Measurements from ENCODE around the gene ZBTB17.

The ZBTB17 gene

DNA sequence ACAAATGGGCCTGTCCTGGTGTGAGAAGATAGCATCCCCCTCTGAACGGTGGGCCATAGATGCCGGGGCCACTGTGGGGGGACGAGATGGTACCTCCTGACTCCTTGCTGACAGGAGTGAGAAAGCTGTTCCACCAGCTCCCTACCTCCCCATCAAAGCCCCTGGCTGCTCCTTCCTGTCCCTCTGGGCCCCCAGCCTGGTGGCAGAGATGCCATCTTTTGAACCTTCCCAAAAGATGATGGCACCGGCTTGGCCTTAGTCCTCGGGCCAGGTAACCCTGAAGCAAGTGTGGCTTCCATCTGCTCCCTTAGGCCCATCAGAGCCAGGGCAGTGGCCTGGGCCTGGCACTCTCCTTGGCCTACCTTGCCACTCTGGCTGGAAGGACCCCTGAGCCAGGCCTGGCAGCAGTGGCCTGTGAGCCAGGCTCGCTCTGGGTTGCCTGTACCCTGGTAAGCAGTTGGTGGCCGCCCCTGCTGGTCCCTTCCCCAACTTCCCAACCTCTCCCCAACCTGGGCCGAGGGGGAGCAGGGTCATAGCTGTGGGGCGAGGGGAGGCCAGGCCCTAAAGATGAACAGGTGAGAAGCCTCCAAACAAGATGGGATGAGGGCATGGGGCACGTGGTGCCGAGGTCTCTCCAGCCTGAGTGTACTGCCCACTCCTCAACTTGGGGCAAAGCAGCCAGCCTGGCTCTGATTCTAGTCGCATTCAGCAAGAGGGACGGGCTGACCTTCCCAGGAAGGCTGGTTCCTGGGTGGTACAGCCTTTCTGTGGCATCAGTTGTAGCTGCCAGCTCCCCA is 34.7 kb downstream of the ZBTB17 start:
- no peak for FAIRE-seq
- DNase-seq (ENCODE audit: insufficient read length, low spot score) = no peak
- no peak for TF ChIP-seq POLR2A (IDR thresholded peaks at IDR 0.05; ENCODE audit: low read depth, low read length)

DNA sequence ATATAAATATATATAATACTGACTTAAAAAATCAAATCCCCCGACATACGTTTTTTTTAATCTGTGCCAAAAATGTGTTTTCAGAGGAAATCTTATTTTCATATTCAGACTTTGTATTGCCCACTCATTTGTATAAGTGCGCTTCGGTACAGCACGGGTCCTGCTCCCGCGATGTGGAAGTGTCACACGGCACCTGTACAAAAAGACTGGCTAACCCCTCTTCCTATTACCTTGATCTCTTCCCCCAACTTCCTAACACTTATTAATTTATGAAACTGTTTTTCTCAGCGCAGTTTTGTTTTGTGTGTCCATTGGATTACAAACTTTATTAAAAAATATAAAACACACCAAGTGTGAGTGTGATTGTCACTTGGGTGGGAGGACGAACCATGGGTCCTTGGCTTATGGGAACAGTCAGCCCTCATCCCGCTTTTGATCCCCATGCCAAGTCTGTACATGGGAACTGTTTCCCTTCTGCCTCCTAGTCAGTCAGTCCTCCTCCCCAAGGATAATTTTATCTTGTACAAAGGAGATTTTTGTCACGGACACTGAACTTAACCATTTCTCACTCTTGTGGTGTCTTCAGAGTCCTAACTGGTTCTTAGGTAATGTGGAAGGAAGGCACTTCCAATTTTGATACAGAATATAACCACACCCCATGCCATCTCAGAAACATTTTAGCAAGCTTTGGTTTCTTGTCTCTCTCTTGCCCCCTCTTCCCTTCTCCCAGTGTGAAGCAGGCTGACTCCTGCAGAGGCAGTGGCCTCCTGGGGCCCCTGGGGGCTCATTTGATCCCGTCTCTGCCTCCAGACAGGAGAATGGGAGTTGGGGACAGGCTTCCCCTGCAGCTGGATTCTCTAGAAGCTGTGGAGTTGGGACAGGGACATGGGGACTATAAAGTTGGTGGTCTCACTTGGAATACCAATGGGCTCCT is 35.5 kb downstream of the ZBTB17 start:
- FAIRE-seq (no peak), DNase-seq (ENCODE audit: insufficient read length, low spot score) (no peak)
- no peak for TF ChIP-seq POLR2A (IDR thresholded peaks at IDR 0.05; ENCODE audit: low read depth, low read length)

DNA sequence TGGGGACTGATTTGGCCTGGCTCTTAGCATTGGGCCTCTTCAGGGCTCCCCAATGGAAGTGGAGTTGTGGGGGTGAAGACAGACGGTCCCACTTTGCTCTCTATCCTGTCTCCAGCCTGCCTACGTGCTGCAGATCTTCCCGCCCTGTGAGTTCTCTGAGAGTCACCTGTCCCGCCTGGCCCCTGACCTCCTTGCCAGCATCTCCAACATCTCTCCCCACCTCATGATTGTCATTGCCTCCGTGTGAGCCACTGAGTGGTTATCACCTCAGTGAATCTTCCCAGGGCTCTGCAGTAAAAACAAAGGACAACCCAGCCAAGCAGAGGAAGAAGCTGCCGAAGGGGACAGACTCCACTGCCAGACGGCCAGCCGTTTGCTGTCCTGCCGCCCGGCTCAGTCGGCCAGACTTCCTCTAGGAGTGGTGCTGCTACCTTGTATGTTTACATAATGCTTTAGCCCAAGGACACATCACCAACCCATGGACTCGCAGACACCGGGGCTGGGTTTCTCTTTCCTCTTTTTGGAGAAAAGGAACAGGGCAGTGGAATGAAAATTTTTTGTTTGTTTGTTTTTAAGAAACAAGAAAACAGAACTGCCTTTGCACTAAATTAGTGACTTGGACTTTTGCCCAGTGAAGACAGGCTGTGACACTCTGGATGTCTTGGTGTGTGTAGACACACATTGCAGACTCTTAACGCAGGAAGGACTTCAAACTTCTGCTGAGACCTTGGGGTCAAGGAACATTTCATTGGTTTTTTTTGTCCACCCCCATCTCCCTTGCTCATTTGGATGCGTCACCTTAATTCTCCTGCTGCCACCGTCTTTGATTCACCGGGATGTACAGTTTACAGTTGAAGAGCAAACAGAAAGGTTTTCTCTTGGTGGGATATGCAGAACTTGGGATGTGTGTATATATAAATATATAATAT is 36.5 kb downstream of the ZBTB17 start:
- FAIRE-seq (no peak), DNase-seq (ENCODE audit: insufficient read length, low spot score) (no peak)
- TF ChIP-seq POLR2A (IDR thresholded peaks at IDR 0.05; ENCODE audit: low read depth, low read length) = no peak

DNA sequence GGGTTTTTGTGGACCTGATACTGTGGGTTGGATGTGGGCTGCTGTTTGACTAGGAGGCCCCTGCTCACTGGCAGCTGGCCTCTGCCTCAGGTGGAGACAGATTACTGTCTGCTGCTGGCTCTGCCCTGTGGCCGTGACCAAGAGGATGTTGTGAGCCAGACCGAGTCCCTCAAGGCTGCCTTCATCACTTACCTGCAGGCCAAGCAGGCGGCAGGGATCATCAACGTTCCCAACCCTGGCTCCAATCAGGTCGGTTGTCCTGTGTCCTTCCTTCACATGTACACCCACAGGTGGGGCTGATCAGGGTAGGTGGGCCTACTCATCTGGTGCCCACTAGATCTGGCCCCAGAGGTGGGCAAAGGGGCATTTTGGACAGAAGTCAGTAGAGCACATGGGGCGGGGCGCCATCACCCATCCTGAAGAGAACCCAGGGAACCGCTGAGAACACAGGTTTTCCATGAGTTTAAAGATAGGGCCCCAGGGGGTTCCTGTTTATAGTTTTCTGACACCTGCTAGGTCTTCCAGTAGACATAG is 37.2 kb downstream of the ZBTB17 start:
- no peak for DNase-seq (ENCODE audit: insufficient read length, low spot score)
- FAIRE-seq = no peak
- no peak for TF ChIP-seq POLR2A (IDR thresholded peaks at IDR 0.05; ENCODE audit: low read depth, low read length)

DNA sequence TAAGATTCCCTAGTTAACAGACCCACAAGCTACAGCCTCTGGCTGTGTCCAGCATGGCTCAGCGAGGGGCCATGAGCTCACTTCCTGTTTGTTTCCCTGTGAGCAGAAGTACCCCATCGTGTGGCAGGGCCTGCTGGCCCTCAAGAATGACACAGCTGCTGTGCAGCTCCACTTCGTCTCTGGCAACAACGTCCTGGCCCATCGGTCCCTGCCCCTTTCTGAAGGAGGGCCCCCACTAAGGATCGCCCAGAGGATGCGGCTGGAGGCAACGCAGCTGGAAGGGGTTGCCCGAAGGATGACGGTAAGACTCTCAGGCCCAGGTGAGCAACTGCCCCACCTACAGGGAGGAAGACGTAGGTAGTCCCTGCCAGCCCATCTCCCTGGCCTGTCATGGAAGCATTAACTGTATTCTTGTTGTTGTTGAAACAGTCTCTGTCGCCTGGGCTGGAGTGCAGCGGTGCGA is 38.2 kb downstream of the ZBTB17 start:
- DNase-seq (ENCODE audit: insufficient read length, low spot score) (peak; percentile 38), FAIRE-seq (no peak)
- no peak for TF ChIP-seq POLR2A (IDR thresholded peaks at IDR 0.05; ENCODE audit: low read depth, low read length)

DNA sequence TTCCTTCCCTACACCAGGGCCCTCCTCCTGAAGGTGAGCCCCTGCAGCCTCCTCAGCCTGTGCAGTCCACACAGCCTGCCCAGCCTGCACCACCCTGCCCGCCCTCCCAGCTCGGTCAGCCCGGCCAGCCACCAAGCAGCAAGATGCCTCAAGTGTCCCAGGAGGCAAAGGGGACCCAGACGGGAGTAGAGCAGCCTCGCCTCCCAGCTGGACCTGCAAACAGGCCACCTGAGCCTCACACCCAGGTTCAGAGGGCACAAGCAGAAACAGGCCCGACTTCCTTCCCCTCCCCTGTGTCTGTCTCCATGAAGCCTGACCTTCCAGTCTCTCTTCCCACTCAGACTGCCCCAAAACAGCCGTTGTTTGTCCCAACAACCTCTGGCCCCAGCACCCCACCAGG is 38.8 kb downstream of the ZBTB17 start:
- DNase-seq (ENCODE audit: insufficient read length, low spot score) = no peak
- no peak for FAIRE-seq
- no peak for TF ChIP-seq POLR2A (IDR thresholded peaks at IDR 0.05; ENCODE audit: low read depth, low read length)

DNA sequence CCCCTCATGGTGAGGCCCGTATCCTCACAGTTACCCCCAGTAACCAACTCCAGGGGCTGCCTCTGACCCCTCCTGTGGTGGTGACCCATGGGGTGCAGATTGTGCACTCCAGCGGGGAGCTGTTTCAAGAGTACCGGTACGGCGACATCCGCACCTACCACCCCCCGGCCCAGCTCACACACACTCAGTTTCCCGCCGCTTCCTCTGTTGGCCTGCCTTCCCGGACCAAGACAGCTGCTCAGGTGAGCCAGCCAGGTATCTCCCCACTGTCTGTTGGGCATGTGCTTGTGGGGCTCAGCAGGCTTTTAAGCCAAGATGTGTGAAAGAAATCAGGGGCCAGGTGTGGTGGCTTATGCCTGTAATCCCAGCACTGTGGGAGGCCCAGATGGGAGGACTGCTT is 39.9 kb downstream of the ZBTB17 start:
- FAIRE-seq (no peak), DNase-seq (ENCODE audit: insufficient read length, low spot score) (no peak)
- no peak for TF ChIP-seq POLR2A (IDR thresholded peaks at IDR 0.05; ENCODE audit: low read depth, low read length)

DNA sequence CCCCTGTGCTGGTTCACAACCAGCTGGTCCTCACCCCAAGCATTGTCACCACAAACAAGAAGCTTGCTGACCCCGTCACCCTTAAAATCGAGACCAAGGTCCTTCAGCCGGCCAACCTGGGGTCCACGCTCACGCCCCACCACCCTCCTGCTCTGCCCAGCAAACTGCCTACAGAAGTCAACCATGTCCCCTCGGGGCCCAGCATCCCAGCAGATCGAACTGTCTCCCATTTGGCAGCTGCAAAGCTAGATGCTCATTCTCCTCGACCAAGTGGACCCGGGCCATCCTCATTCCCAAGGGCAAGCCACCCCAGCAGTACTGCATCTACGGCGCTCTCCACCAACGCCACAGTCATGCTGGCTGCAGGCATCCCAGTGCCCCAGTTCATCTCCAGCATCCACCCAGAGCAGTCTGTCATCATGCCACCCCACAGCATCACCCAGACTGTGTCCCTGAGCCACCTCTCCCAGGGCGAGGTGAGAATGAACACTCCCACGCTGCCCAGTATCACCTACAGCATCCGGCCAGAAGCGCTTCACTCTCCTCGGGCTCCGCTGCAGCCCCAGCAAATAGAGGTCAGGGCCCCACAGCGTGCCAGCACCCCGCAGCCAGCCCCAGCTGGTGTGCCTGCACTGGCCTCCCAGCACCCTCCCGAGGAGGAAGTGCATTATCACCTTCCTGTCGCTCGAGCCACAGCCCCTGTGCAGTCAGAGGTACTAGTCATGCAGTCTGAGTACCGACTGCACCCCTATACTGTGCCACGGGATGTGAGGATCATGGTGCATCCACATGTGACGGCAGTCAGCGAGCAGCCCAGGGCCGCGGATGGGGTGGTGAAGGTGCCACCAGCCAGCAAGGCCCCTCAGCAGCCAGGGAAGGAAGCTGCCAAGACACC is 40.6 kb downstream of the ZBTB17 start:
- FAIRE-seq (no peak), DNase-seq (ENCODE audit: insufficient read length, low spot score) (no peak)
- no peak for TF ChIP-seq POLR2A (IDR thresholded peaks at IDR 0.05; ENCODE audit: low read depth, low read length)

DNA sequence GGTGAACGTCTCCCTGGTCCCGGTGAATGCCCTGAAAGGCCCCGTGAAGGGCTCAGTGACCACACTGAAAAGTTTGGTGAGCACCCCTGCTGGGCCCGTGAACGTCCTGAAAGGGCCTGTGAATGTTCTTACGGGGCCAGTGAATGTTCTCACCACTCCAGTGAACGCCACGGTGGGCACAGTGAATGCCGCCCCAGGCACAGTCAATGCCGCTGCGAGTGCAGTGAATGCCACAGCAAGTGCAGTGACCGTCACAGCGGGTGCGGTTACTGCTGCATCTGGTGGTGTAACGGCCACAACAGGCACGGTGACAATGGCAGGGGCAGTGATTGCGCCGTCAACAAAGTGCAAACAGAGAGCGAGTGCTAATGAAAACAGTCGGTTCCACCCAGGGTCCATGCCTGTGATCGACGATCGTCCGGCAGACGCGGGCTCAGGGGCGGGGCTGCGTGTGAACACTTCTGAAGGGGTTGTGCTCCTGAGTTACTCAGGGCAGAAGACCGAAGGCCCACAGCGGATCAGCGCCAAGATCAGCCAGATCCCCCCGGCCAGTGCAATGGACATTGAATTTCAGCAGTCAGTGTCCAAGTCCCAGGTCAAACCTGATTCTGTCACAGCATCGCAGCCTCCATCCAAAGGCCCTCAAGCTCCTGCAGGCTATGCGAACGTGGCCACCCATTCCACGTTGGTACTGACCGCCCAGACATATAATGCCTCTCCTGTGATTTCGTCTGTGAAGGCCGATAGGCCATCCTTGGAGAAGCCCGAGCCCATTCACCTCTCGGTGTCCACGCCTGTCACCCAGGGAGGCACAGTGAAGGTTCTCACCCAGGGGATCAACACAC is 41.5 kb downstream of the ZBTB17 start:
- DNase-seq (ENCODE audit: insufficient read length, low spot score) = no peak
- FAIRE-seq = no peak
- no peak for TF ChIP-seq POLR2A (IDR thresholded peaks at IDR 0.05; ENCODE audit: low read depth, low read length)

DNA sequence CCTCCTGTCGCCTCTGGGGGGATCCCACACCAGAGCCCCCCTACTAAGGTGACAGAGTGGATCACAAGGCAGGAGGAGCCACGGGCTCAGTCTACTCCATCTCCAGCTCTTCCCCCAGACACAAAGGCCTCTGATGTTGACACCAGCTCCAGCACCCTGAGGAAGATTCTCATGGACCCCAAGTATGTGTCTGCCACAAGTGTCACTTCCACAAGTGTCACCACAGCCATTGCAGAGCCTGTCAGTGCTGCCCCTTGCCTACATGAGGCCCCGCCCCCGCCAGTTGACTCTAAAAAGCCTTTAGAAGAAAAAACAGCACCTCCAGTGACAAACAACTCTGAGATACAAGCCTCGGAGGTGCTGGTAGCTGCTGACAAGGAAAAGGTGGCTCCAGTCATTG is 42.2 kb downstream of the ZBTB17 start:
- DNase-seq (ENCODE audit: insufficient read length, low spot score) (no peak), FAIRE-seq (no peak)
- TF ChIP-seq POLR2A (IDR thresholded peaks at IDR 0.05; ENCODE audit: low read depth, low read length) = no peak

DNA sequence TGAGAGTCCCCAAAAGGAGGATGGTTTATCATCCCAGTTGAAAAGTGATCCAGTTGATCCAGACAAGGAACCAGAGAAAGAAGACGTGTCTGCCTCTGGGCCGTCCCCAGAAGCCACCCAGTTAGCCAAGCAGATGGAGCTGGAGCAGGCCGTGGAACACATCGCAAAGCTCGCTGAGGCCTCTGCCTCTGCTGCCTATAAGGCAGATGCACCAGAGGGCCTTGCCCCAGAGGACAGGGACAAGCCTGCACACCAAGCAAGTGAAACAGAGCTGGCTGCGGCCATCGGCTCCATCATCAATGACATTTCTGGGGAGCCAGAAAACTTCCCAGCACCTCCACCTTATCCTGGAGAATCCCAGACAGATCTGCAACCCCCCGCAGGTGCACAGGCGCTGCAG is 43.3 kb downstream of the ZBTB17 start:
- TF ChIP-seq POLR2A (IDR thresholded peaks at IDR 0.05; ENCODE audit: low read depth, low read length) = no peak
- FAIRE-seq = no peak

DNA sequence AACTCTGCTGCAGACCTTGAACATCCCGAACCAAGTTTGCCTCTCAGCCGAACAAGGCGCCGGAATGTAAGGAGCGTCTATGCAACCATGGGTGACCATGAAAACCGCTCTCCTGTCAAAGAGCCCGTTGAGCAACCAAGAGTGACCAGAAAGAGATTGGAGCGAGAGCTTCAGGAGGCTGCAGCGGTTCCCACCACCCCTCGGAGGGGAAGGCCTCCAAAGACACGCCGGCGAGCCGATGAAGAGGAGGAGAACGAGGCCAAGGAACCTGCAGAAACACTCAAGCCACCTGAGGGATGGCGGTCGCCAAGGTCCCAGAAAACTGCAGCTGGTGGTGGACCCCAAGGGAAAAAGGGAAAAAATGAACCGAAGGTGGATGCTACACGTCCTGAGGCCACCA is 44.0 kb downstream of the ZBTB17 start:
- FAIRE-seq = no peak
- DNase-seq (ENCODE audit: insufficient read length, low spot score) = no peak
- no peak for TF ChIP-seq POLR2A (IDR thresholded peaks at IDR 0.05; ENCODE audit: low read depth, low read length)

More for the DNA sequence above, 43.3 kb downstream of the ZBTB17 start:
- DNase-seq (ENCODE audit: insufficient read length, low spot score) = no peak
